MG63 (cell line): Measurements from ENCODE around the gene NDUFA8. TPM values are rescaled to one million over a fixed set of nuclear protein-coding genes. Genes with fewer than 3 reads are reported as not detected.

ENCODE experiments used
- DNase-seq: peaks from one replicate; pipeline ENCODE4 v3.0.0-alpha.2; 2020
- H3K27me3 ChIP-seq: fragments of 250-450 bp; sonication (Bioruptor Pico); 2 replicates; pipeline ENCODE4 v1.5.1; 2020; ENCODE audit warnings: mild to moderate bottlenecking, moderate library complexity
- H3K36me3 ChIP-seq: fragments of 250-450 bp; sonication (Bioruptor Pico); 2 replicates; pipeline ENCODE4 v1.5.1; 2020; ENCODE audit warnings: mild to moderate bottlenecking, moderate library complexity
- H3K4me3 ChIP-seq: fragments of 250-450 bp; sonication (Bioruptor Pico); 2 replicates; pipeline ENCODE4 v1.5.1; 2020; ENCODE audit warnings: mild to moderate bottlenecking, moderate library complexity
- H3K9me3 ChIP-seq: fragments of 250-450 bp; sonication (Bioruptor Pico); 2 replicates; pipeline ENCODE4 v1.5.1; 2020; ENCODE audit warnings: mild to moderate bottlenecking, moderate library complexity
- total RNA-seq: library from RNA; depleted of rRNA; stranded (reverse); fragments of >200 nt; shearing (Covaris generic); gene quantifications from 2 replicates; pipeline ENCODE4 v1.2.3, GENCODE V29; 2014; ENCODE audit warnings: low replicate concordance

NDUFA8 gene
- total RNA-seq, 1 experiment from 2014 or later = 68.0 TPM

DNA sequence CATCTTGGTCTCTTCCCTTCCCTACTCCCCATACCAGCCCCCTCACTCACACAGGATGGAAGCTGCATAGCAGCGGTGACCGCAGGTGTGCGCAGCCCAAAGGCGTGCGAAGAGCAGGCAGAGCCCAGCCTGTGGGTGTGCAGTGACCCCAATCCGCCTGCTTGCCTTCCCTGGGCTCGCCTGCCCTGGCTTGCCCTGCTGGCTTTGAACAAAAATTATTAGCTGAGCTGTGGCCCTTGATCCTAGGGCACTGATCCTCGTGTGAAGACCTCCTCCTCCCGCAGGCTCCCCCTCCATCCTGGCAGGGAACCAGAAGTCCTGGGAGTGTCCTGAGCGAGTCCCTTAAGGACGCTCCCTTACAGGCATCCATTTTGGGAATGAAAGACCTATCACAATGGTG lies 32.0 kb upstream of the NDUFA8 start:
- Histone ChIP-seq H3K4me3 (no peak overlapping the region), H3K36me3 (no peaks in the 10 kb centered on the region), H3K27me3 (no peaks in the 10 kb centered on the region; the same call in 1 of the 2 replicates), H3K9me3 (no peaks in the 10 kb centered on the region)
- no peak for DNase-seq

DNA sequence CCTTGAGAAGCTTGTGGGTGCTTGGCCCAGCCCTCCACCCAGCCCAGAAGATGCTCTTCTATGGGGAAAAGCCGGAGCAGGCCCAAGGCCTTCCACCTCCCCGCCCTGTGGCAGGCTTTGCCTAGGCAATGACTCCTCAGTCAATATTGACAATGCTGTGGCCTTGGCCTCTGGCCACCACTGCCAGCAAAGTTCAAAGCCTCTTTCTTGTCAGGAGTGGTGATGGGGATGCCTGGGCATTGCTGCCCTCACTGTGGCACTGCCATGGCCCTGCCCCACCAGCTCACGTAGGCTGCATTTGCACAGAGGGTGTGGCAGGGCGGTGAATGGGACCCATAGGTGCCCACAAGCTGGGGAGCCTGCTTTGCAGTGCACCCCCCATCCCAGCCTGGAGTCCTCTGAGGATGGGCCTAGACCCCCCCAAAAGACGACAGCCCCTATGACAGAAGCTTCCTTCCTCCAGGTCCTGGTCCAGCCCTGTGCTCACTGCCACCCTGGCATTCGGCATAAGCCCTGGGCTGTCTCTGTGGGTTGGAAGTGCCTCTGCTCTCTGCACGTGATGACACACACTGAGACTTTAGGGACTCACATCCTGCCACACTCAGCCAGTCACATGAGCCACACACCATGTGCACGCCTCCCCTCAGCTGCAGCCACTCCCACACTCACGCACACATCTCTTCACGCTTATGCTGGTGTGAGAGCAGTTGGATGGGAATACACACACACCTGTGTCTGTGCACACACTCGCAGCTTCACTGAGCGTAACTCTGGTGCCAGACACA lies 31.2 kb upstream of the NDUFA8 start:
- Histone ChIP-seq H3K9me3 (no peaks in the 10 kb centered on the region), H3K27me3 (no peaks in the 10 kb centered on the region), H3K36me3 (no peaks in the 10 kb centered on the region), H3K4me3 (no peak overlapping the region)
- DNase-seq = no peak

GRCh38 chr9:122188369-122188768 lies 28.8 kb upstream of the NDUFA8 start:
- Histone ChIP-seq H3K9me3 (no peaks in the 10 kb centered on the region), H3K36me3 (no peaks in the 10 kb centered on the region), H3K27me3 (peaks cover 6% of the 10 kb centered on the region), H3K4me3 (no peak overlapping the region)
- DNase-seq = no peak

DNA sequence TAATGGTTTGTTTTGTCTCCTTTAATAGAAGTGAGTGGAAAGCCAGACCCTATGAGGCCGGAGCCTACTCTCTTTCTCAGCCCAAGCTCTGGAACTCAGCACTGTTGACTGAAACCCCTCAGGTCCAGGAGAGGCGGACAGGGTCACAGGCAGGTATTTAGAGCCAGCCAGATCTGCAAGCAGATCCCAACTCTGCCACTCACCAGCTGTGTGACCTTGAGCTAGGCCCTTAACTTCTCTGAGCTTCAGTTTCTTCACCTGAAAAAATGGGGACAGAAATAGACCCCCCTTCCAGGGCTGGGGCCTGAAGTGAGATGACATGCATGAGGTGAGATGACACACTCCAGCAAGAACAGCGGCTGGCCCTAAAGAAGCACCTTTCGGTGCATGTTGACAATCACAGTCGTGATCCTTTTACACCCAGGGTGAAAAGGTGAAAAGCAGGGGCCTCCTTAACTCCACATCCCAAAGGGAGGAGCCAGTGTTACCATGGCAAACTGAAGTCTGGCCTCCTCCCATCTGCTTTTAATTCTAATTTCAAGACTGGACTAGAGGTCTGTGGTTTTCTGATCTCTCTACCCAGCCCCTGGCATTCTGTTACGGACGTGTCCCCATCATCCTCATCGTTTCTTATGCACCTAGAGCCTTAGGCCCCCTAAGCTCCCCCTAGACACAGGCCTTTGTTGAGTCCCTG lies 27.3 kb upstream of the NDUFA8 start:
- H3K27me3 ChIP-seq = peaks cover 16% of the 10 kb centered on the region
- no peaks in the 10 kb centered on the region for H3K9me3 ChIP-seq
- DNase-seq = no peak
- H3K4me3 ChIP-seq = no peak overlapping the region
- H3K36me3 ChIP-seq = no peaks in the 10 kb centered on the region

DNA sequence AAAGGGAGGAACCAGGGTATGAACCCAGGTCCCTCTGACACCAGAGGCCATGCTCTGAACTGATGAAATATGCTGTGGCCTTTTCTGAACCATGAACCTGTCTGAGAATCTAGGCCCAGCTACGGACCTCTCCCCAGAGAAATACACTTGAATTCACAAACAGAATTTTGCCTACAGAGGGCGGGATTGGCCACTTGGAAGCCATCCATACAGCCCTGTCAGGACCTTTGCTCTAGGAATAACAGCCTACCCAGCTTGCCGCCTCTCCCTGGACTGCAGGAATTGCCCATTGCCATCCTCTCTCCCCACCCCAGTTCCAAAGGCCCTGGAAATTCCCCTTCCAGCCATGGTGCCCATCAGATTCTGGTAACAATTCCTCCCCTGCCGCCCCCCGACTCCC lies 26.7 kb upstream of the NDUFA8 start:
- H3K9me3 ChIP-seq = no peaks in the 10 kb centered on the region
- no peak overlapping the region for H3K4me3 ChIP-seq
- H3K27me3 ChIP-seq = peaks cover 16% of the 10 kb centered on the region
- no peak for DNase-seq
- H3K36me3 ChIP-seq = no peaks in the 10 kb centered on the region

- H3K9me3 ChIP-seq = no peaks in the 10 kb centered on the region
- H3K36me3 ChIP-seq = no peaks in the 10 kb centered on the region
- no peak for DNase-seq
- no peak overlapping the region for H3K4me3 ChIP-seq
- peaks cover 16% of the 10 kb centered on the region for H3K27me3 ChIP-seq
These were observed 25.0 kb upstream of the NDUFA8 start for GRCh38 chr9:122184551-122184950.

DNA sequence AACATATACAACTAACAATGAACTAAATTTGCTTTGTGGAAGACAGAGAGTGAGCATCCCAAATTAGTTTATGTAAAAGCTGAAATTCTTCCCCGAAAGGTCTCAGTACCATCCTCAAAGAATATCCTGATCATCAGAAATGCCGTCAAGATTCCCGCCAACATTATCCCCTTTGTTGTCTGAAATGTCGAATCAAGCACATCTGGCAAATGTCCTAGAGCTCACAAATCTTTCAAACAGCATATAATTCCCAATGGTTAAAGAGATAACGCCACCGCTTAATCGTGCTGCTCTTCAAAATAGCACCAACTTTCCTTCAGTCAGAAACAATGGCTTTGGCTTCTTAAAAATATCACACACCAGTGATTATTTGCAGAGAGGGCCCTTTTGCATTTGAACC lies 23.9 kb upstream of the NDUFA8 start:
- H3K27me3 ChIP-seq = peaks cover 16% of the 10 kb centered on the region
- no peaks in the 10 kb centered on the region for H3K36me3 ChIP-seq
- H3K4me3 ChIP-seq = no peak overlapping the region
- H3K9me3 ChIP-seq = no peaks in the 10 kb centered on the region
- no peak for DNase-seq

DNA sequence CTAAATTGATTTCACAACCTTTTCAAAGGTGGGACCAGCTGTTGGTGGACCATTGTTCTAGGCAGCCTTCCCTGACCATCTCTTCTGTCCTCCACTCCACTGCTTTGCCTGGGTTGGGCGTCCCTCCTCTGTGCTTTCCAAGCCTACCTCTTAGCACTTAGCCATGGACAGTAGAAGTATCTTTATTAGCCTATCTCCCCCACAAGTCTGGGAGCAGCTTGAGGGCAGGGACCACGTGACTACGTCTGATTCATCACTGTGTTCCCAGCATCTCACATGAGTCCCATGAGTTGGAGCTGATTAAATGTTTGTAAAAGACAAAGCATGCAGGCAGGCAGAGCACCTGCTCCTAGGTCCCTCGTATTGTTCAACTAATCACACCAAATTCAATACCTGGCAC lies 21.1 kb upstream of the NDUFA8 start:
- peak; percentile 54 for DNase-seq
- H3K27me3 ChIP-seq = peaks cover 18% of the 10 kb centered on the region
- H3K4me3 ChIP-seq = no peak overlapping the region
- no peaks in the 10 kb centered on the region for H3K36me3 ChIP-seq
- H3K9me3 ChIP-seq = no peaks in the 10 kb centered on the region

DNA sequence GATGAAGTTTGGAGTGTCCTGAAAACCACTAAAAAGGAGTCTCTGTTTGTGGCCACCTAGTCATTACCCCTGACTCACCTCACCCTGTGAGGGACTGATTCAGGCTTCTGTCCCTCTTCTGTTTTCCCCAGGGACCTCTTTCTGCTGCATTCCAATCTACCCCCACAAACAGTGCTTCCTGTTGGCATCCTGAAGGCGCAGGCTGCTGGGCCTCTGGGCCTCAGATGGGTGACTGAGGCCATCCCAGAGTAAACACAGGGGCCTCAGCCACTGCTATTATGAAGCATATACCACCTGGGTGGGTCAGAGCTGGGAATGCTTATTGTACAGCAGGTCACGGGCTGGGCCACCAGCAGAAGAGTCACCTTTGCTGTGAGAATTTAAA lies 20.1 kb upstream of the NDUFA8 start:
- DNase-seq = no peak

DNA sequence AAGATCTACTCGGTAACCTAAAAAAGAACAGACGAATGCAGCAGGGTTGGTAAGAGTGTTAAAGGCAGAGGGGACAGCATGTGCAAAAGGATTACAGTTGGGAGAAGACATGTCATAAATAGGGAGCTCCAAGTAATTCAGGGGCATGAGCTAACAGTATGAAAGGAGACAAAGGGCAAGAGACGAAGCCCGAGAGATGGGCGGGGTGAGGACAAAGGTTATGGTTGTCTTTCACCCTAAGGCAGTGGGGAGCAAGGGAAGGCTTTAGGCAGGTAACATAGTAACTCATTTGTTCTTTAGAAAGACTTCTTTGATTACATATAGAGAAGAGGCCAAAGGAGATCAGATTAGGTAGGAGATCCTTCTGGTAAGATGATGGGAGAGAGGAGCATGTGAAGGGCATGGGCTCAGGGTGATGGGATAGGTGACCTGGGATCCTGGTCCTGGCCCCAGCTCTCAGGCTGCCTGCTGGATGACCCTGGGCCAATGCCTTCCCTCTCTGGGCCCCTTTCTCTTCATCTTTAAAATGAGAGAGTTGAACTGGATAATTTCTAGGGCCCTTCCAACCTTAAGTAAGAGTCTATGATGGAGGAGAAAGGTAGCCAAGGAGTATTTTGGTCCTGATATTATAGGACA lies 19.6 kb upstream of the NDUFA8 start:
- Histone ChIP-seq H3K36me3 (no peaks in the 10 kb centered on the region), H3K9me3 (no peaks in the 10 kb centered on the region), H3K27me3 (peaks cover 15% of the 10 kb centered on the region), H3K4me3 (no peak overlapping the region)
- DNase-seq = no peak

More for the DNA sequence above, 20.1 kb upstream of the NDUFA8 start:
- peaks cover 18% of the 10 kb centered on the region for H3K27me3 ChIP-seq
- H3K36me3 ChIP-seq = no peaks in the 10 kb centered on the region
- H3K4me3 ChIP-seq = no peak overlapping the region
- no peaks in the 10 kb centered on the region for H3K9me3 ChIP-seq

DNA sequence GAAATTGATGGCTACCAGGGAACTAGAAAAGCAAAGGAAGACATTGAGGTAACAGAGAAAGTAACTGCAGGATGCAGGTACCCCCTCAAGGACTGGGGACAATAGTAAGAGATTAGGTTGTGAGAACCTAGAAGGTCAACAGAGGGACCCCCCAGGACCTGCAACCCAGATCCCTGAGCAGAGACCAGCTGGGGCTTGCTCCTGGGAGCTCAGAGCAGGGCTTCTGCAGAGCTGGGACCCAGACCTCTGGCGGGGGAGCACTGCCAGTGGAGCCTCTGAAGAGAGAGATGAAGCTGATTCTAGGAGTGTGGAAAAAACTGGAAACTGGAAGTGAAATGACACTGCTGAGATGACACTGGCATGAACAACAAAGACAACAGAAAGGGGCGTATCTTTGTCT lies 17.3 kb upstream of the NDUFA8 start:
- H3K36me3 ChIP-seq = no peaks in the 10 kb centered on the region
- H3K4me3 ChIP-seq = no peak overlapping the region
- DNase-seq = no peak
- H3K27me3 ChIP-seq = peaks cover 7% of the 10 kb centered on the region
- H3K9me3 ChIP-seq = no peaks in the 10 kb centered on the region

DNA sequence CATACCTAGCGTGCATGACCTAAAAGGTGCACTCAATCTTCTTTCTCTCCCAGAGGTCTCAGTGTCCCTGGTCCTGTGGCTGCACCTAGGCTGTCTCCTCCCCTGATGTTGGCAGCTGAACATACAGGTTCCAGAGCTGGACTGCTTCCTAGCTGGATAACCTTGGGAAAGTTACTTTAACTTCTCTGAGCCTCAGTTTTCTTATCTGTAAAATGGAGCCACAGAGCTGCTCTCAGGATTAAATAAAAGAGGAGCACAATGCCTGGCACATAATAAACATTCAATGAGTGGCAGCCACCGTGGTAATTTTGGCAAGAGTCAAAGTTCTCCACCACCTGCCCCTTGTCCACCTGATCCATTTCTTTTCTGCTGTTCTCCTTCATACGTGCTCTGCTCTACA lies 14.1 kb upstream of the NDUFA8 start:
- DNase-seq = no peak
- H3K4me3 ChIP-seq = no peak overlapping the region
- peaks cover 12% of the 10 kb centered on the region for H3K27me3 ChIP-seq

DNA sequence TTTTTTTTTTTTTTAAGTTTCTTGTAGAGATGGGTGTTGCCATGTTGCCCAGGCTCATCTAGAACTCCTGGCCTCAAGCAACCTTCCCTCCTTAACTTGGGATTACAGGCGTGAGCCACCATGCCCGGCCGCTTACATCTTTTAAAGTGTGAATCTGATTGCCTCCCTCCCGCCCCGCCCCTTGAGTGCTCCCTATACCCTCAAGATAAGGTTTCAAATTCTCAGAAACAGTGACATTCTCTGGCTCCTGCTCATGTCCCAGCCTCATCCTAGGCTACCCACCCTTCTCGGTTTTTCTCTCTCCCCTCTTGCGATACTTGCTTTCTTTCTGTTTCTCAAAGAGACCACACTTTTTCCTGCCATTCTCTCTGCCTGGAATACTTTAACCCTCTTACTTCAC lies 12.6 kb upstream of the NDUFA8 start:
- no peak for DNase-seq
- H3K36me3 ChIP-seq = no peaks in the 10 kb centered on the region
- H3K9me3 ChIP-seq = no peaks in the 10 kb centered on the region
- H3K27me3 ChIP-seq = peaks cover 12% of the 10 kb centered on the region
- no peak overlapping the region for H3K4me3 ChIP-seq

More for the DNA sequence above, 14.1 kb upstream of the NDUFA8 start:
- Histone ChIP-seq H3K36me3 (no peaks in the 10 kb centered on the region), H3K9me3 (no peaks in the 10 kb centered on the region)

- no peaks in the 10 kb centered on the region for H3K36me3 ChIP-seq
- peaks cover 17% of the 10 kb centered on the region for H3K27me3 ChIP-seq
- DNase-seq = no peak
- no peaks in the 10 kb centered on the region for H3K9me3 ChIP-seq
- H3K4me3 ChIP-seq = no peak overlapping the region
These were observed 8.8 kb upstream of the NDUFA8 start for GRCh38 chr9:122168356-122168755.

- DNase-seq = no peak
- Histone ChIP-seq H3K27me3 (peaks cover 15% of the 10 kb centered on the region), H3K4me3 (no peak overlapping the region), H3K36me3 (no peaks in the 10 kb centered on the region), H3K9me3 (peaks cover 2% of the 10 kb centered on the region; the same call in 1 of the 2 replicates)
These were observed 4.7 kb upstream of the NDUFA8 start for GRCh38 chr9:122164286-122164685.

DNA sequence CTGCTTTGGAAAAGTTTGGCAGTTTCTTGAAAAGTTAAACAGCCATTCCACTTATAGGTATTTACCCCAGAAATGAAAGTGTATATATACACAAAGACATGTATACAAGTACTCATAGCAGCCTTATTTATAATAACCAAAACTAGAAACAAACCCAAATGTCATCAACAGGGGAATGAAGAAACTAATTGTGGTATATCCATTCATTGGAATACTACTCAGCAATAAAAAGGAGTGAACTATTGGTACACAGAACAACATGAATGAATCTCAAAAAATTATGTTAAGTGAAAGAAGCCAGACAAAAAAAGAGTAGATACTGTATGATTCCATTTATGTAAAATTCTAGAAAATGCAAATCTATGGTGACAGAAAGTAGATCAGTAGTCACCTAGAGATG lies 2.8 kb upstream of the NDUFA8 start:
- peaks cover 15% of the 10 kb centered on the region for H3K27me3 ChIP-seq
- no peak for DNase-seq
- H3K9me3 ChIP-seq = peaks cover 2% of the 10 kb centered on the region; the same call in 1 of the 2 replicates
- H3K4me3 ChIP-seq = no peak overlapping the region
- H3K36me3 ChIP-seq = no peaks in the 10 kb centered on the region

DNA sequence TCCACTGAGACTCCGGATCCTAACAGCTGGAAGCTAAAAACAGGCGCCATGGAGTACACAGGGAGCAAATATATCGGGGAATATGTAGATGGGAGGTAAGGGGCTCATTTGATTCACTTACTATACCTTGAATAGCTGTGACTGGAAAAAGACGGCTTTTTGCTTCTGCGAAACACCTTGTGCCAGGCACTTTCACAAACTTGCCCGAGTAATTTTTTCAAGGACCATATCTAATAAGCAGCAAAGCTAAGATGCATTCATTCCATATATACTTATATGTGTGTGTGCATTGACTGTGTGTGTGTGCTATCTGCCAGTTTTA lies 307 bp upstream of the NDUFA8 start:
- Histone ChIP-seq H3K9me3 (peaks cover 2% of the 10 kb centered on the region; the same call in 1 of the 2 replicates), H3K4me3 (peak overlapping the region; percentile 88), H3K36me3 (no peaks in the 10 kb centered on the region), H3K27me3 (peaks cover 15% of the 10 kb centered on the region)
- DNase-seq = no peak
